COR-L47 (cell line): ENCODE results near the gene GLRA1.
"Not testable (repeated sequence)": the region's sequence is repeated elsewhere in the genome, so short reads cannot be mapped to it uniquely, and the experiment has no call there.

Experiments
- DNase-seq: peaks from one replicate; lab custom pipeline; 2025; lab: John Stamatoyannopoulos, UW

GLRA1 gene

DNA sequence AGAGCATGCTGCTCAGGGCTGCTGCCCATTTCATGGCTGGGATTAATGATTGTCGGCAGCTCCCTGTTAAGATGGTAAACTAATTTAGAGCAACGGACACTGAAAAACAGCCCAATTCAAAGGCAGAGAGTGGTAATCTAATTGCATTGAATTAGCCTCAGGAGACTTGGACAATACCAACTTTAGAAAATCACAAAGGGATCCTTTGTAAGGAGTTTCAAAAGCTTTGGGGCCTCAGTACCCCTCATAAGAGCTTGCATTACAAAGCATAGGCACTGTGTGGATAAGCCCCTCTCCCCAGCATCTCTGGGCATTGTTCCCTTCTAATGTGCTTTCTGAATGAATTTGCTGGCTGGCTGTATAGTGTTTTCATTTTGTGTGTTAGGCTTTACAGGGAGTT is 6.7 kb downstream of the GLRA1 start:
- no peak for DNase-seq

DNA sequence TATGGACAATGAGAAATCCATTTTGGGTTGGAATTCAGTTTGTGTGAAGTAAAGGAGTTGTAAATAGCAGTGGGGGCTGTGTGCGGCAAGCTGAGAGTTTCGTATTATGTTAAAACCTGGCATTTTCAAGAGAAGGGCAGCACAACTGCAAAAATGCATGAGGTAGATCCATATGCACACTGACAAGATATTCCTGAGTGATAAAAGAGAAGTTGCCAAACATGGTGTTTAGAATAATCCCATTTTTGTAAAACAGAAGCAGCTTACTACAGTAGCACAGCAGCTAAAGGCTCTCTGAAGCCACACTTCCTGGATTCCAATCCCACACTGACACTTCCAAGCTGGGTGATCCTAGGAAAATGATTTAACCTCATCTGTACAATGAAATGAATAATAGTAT is 11.2 kb downstream of the GLRA1 start:
- no peak for DNase-seq

DNA sequence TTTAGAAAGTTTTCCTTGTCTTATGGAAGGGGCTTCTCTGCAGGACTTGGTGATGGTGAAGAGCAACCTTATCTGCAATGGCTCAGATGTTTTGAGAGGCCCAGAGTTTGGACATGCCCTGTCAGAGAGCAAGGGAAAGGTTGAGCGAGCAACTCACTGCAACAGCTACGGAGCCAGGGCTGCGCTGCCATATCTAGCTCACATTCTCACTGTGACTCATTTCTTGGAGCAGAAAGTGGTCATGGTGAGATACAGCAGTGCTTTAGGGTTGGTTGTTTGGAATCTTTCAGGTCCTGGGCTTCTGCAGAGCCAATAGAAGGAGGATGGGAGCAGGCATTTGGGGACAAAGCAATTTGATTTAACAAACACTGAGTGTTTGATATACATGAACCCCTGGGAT is 12.3 kb downstream of the GLRA1 start:
- no peak for DNase-seq

DNA sequence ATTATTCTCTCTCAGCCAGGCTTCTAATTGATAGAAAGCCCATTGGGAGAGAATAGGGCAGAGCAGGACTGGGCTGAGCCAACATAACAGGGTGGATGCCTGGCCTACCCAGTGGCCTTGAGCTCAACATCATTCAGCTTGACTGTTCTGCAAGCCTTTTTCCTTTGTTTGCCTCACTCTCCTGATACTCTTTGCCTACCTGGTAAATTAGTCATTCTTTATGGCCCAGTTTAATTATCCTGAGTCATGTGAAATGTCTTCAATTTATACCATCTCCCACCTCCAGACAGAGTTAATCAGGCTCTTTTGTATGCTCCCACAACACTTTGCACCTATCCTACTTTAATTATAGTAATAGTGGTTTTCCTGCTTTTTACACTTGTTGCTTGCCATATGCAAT is 13.6 kb downstream of the GLRA1 start:
- no peak for DNase-seq

DNA sequence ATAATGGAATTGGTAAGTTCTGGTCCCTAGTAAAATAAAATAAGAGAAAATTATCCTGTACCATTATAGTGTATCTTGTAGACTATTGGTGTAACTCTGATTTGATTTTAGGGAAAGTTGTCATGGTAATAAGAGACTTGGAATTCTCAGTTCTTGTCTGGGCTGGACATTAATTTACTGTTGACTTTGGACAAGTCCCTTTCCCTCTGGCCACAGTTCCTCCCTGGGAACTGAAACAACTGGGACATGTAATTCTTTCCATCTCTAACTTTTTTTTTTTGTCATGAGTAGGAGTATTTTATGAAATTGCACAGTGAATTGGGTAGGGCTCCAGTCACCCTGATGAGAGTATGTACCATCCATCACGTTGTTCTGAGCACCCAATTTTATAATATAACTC is 15.0 kb downstream of the GLRA1 start:
- no peak for DNase-seq

DNA sequence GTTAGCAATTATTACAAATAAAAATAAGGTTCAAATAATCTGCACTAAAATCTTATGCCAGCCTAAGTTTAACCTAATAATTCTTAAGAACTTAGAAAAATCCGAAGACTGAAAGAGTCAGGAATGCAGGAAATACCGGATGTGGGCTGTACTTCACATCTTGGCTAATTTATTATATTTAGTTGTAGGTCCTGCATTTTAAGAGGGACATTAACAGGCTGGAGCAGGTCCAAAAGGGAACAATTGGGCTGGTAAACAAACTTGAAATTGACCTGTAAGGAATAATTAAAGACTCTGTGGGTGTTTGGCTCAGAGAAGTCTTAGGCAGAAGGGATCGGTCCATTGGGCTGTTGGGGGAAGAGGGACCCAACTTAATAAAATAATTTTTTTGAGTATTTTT is 18.4 kb downstream of the GLRA1 start:
- DNase-seq = peak; percentile 66

DNA sequence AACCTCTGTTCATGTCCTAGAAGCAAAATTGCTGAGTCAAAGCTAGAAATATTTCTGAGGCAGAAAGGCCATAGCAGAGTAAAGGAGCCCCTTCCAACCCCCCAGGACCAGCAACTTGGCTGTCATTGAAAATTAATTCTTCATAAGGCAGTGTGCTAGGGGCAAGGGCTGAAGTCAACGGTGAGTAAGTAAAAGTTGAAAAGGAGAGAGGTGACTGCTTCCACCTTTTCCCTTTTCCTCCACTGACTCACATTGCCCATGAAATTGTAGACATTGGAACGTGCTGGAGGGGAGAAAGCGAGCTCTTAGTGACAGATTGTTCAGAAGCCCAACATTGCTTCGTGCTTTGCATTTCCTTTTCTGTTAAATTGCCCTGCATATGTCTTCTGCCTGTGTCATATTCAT is 19.1 kb downstream of the GLRA1 start:
- no peak for DNase-seq

DNA sequence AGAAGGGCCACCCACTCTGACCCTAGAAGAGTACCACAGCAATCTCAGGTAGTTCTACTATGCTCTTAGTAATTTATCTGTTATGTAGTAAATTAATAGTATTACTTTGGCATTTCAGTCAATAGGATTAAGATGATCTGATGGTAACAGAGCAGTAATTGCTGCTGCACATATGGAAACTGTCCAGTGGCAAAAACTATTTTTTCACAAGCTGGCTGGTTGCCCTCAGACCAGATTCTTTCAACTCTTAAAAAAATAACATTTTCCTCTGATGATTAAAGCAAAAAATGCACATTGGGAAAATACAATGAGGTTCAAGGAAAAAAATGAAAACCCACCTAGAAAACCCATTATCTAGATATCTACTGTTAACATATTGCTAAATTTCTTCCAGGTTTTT is 19.7 kb downstream of the GLRA1 start:
- DNase-seq = no peak

DNA sequence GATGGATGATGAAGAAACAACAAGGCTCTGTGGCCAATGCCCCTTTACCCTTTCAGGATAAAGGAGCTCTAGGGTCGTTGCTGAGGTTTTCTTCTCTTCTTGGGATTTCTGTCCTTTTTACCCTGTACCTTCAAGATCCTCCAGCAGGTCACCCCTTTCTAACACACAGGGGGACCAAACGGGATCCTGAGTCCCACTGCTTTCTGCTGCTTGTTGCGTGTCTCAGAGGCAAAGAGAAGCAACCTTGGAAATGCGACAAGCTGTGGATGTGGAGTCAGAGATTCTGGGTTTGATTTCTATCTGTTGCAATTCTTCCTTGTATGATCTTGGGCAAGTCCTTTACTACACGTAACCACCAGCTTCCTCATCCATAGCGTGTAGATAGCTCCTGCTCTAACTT is 20.5 kb downstream of the GLRA1 start:
- DNase-seq = no peak

DNA sequence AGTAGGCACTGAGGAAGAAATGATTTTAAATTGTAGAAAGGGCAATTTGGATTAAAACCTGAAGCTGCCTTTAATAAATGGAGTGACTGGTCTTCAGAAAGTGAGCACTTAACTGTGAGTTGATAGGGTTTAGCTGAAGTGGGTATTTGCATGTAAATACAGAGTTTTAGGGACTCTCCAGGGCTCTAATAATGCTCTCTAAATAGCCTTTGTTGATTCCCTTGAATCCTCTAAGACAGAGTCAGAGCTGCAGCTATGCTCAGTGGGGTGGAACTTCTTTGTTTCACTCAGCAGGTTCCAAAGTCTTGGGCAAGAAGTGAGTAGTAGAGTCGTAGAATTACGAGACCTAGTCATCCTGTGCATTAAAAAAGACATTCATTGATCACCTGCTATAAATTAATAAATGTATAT is 21.4 kb downstream of the GLRA1 start:
- no peak for DNase-seq

DNA sequence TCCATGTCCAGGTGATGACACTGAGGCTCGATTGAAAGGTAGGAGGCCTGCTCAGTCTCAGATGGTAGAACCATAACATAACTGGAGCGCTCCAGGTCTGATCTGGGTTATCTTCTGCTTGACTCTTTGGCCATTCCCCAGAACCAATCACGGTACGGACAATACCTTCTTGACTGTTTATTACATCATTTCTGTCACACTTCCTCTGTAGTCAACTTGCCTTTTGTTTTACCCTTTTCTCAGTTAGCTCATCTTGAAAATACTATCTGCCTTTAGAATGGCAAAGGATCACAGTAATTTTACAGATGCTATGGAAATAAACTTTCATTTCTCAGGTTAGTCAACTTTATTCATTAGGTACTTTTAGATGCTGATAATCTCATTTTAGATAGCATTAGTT is 22.4 kb downstream of the GLRA1 start:
- no peak for DNase-seq

DNA sequence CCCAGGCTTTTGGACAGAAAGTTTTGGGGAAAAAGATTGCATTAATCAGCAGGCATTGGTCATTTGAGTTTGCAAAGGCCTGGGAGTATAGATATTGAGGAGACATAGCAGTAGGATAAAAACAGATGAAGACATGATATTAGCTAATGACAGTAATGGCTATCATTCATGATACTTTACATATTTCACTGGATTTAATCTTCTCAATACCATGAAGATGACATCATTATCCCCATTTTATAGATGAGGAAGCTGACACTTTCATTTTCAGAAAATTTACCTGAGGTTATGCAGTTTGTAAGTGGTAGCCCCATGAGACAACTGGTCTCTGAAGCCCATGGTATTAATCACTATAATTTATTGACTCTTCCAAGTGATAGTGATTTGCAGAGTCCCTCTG is 23.0 kb downstream of the GLRA1 start:
- DNase-seq = no peak

DNA sequence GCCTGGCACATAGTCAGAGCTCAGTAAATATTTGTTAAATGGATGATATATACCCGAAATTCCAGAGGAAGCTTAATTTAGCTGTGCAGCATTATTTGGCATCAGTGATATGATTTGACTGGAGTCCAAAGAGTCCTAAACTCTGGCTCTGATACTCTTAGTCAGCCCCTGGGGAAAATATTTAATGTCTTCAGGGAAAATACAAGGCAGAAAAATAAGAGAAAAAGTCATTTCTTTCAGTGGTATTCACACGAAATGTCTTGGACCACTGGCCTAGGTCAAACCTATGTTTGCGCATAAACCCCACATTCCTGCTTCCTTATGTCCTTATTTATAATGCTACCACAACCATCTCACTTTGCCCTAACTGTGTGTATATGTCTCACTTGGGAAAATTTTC is 23.8 kb downstream of the GLRA1 start:
- no peak for DNase-seq

DNA sequence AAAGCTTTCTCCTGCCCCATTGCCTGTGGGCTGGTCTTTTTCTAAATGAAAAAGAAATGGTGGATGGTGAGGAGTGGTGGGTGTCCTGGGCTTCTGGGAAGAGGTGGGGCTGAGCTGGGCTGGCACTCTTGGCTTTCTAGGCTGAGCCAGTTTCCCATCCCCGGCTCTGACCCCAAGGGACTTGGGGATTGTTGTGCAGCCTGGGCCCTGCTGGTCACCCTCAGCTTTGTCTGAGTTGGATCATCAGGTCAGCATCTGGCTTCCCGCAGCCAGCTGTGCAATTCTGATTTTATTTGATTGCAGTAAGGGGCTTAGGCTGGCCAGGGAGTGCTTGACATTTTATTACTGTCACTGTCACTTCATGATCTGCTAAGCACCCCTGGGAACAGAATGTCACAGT is 25.3 kb downstream of the GLRA1 start:
- no peak for DNase-seq

DNA sequence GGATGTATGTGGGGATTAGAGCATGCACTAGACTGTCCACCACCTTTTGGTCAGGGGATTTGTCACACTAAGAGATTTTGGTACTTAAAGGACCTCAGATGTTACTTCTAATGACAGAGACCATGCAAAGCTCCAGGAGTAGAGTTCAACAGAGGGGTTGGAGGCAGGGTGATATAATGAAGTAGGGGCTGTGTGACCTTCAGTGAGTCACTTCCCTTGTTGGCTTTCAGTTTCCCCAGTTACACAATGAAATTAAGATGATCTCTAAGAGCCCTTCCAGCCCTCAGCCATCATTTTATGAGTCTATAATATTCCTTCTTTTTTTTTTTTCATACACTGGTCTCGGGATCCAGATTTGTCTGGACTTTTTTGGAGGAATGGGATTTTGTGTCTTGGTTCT is 26.8 kb downstream of the GLRA1 start:
- DNase-seq = no peak

DNA sequence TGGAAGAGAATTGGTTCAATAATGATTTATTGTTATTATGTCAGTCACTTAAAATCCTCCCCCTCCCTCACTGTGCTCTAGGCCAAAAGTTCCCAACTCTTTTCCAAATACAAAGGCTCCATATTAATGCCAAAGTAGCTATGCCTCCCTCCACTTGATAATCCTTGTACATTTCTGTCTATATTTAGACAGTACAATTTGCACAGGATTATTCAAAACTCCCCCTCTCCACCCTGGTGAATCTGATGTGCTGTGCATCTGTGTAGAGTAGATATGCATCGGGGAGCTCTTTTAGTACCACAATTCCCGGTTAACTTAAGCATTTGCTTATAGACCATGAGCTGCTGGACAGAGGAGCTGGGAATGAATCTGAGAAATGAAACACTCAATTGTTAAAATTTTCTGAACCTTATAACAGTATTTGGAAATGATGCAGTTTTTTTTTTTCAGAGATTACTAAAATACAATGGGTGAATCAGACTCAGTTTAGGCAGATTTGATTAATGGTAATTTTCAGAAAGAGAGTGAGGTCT is 27.6 kb downstream of the GLRA1 start:
- DNase-seq = no peak

DNA sequence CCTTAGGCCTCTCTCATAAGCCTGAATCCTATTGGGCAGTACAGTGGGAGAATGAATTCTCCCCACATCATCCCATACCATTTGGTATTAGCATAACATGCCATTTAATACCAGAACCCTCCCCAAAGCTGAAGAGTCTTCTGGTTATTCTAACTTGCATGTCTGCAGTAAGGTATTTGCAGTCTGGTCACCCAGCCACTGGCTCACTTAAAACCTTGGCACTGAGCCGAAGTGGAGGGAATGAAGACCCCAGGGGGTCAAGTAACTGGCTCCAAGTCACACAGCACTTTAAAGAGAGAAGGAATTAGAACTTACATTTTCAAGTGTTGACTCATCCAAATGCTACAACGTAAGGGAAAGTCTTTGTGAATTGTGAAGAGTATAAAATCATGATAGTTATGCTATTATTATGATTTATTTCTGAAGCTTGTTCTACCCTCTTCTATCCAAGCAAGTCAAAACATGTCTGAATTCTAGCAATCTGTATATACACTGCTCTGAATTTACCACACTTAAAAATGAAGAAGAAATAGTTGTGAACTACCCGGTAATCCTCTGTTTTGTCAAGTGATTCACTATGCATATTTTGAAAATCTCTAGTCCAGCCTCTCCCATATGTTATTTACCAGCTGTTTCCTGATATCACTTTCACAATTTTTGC is 28.5 kb downstream of the GLRA1 start:
- DNase-seq = no peak

DNA sequence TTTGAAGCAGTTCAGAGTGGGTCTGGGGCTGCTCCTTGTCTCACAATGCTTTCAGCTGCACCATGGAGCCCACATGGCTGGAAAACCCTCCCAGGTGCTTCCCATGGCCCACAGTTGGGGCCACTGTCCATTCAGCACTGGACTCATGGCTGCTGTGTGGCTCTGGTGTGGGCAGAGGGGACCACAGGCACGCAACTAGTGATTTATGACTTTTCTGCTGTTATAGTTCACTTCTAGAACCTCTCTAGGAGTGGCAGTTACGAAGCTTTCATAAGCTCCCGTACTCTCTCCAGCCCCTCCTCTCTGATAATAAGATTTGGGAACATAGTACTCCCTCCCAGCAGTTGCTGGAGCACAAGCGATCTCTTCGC is 29.0 kb downstream of the GLRA1 start:
- DNase-seq = no peak

DNA sequence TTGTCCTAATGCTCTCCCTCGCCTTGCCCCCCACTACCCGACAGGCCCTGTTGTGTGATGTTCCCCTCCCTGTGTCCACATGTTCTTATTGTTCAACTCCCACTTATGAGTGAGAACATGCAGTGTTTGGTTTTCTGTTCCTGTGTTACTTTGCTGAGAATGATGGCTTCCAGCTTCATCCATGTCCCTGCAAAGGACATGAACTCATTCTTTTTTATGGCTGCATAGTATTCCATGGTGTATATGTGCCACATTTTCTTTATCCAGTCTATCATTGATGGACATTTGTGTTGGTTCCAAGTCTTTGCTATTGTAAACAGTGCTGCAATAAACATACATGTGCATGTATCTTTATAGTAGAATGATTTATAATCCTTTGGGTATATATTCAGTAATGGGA is 31.2 kb downstream of the GLRA1 start:
- not testable (repeated sequence) for DNase-seq

DNA sequence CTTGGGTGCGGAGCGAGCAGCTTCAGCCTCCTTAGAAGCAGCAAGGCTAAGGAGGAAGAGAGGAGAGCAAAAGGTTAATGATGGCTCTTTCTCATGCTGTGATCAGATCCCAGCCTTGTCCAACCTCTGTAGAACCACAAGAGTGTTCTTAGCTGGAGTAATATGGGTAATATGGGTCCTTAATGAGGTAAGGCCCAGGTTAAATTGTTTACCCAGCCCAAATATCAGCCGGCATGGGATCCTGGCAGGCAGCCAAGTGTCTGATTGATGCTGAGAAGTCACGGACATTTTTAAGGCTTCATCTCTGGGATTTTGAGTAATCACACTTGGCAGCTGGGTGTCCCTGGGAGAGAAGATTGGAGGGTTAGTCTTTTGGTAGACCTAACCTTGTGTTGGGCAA is 32.3 kb downstream of the GLRA1 start:
- DNase-seq = peak; percentile 67

DNA sequence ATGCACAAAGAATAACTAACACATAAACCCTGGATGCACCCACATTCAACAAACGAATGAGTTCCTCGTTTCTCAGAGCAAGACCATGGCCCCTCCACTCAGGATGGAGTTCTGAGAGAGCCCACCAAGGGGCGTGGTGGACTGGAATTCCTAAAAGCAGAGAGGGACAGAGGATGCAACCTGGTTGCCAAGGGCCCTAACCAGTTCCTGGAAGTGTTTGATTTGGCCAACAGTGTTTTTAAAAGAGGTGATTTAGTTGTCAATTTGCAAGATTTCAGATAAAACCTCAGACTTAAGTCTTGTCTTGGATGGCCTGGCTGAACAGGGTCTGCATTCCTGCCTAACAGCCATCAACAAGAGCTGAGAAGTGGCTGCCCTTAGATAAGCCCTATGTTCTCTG is 34.4 kb downstream of the GLRA1 start:
- no peak for DNase-seq

DNA sequence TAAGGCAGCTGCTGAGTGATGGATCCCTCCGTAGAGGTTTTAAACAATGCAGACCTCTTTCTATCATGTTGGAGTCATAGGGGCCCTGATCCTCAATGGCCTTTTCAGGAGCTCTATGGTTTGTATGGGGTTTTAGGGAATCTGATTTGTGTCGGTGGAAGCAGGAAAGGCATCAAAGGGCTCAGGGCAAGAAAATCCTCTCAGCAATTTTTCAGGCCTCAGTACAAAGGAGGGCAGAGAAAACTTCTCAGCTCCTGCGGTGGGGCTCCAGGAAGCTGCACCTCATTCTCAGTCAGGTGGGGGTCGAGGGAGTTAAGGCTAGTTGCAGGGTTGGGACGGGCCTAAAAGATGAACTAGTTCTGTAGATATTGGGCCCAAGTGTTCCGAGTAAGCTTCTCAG is 35.0 kb downstream of the GLRA1 start:
- no peak for DNase-seq

DNA sequence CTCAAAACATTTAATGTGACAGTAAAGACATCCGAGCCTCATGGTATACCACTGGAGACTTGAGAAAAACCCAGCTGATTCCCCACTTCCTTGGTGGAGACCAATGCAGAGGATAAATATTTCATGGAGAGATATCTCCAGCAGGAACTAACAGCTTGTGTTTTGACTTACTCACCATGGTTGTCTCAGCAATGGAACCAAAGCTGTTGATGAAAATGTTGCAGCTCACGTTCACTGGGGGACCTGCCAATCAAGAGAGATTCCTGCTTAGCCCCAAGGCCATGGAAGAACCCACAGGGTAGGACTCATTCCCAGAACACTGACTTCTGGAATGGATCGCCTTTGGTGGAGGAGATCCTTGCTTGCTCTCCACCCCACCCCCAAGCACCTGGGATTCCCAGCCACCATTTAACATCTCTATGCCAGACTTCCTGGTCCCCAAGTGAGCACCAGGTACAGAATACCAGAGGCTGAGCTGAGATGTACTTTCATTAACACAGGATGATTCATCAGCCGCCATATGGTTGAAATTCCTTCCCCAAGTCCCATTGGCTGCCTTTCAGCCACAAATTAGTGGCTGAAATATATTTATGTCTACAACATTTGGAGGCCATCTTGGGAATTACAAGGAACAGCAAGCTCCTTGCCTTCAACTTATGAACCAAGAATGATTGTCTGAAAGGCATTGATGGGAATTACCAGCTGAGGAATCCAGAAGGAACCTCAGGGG is 37.9 kb downstream of the GLRA1 start:
- no peak for DNase-seq
